Measurements from ENCODE around the gene PAQR5.
"Not testable (repeated sequence)": the region's sequence is repeated elsewhere in the genome, so short reads cannot be mapped to it uniquely, and the experiment has no call there.

Gene PAQR5

GRCh38 chr15:69424001-69424400 is 125.3 kb downstream of the PAQR5 start:
- no peak for DNase-seq (ENCODE audit: low read depth, low spot score)

- DNase-seq (ENCODE audit: low read depth, low spot score) = peak; percentile 26
These were observed 126.2 kb downstream of the PAQR5 start for GRCh38 chr15:69424748-69425413.

GRCh38 chr15:69433831-69434230 is 135.1 kb downstream of the PAQR5 start:
- DNase-seq (ENCODE audit: low read depth, low spot score) = no peak

DNA sequence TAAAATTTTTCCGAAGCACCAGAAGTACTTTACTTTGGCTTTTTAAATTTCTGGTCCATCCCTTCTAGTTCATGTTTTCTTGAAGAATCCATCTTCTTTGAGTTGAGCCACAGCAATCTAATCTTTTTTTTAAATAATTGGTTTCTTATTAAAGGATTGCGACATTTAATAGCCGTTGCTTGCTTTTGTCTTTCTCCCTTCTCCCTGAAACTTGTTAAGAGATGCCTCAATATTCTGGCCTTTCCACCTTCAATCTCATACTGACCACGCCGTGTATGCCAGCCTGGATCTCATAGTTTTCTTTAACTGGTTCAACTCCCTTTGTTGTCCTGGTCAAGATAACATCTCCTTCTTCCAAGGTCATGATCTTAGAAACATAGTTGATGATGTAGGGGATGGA is 135.5 kb downstream of the PAQR5 start:
- no peak for DNase-seq (ENCODE audit: low read depth, low spot score)

DNA sequence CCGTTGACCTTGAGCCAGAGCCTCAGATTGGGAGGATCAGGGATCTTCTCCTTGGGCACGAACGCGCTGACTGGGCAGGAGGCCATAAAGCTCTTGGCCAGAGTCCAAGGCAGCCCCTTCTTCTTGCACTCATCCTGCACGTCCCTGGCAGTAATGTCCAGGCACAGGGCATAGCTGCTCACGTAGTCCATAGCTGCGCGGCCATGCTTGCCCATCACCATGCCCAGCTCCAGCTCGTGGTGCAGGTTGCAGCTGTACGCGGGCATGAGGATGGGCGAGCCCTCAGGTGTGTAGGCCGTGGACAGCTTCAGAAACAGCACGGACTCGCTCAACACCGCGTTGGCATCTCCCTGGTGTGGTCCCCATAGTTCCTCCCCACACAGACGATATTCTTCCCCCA is 136.0 kb downstream of the PAQR5 start:
- no peak for DNase-seq (ENCODE audit: low read depth, low spot score)

DNA sequence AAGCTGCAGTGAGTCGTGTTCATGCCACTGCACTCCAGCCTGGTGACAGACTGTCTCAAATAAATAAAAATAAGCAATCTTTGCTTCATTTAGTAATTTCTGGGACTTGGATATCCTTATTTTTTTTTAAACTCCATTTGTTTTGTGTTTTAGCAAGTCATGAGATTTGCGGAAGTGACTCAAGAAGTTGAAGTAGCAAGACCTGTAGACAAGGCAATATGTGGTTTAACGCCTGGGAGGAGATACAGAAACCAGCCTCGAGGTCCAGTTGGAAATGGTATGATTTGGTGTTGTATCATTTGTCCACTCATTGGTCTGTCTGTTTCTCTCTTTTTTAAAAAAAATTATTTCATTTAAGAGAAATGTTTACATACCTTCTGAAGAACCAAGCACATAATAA is 137.3 kb downstream of the PAQR5 start:
- no peak for DNase-seq (ENCODE audit: low read depth, low spot score)

- no peak for DNase-seq (ENCODE audit: low read depth, low spot score)
These were observed 138.2 kb downstream of the PAQR5 start for GRCh38 chr15:69436951-69437350.

- DNase-seq (ENCODE audit: low read depth, low spot score) = no peak
These were observed 140.9 kb downstream of the PAQR5 start for GRCh38 chr15:69439623-69440022.

DNA sequence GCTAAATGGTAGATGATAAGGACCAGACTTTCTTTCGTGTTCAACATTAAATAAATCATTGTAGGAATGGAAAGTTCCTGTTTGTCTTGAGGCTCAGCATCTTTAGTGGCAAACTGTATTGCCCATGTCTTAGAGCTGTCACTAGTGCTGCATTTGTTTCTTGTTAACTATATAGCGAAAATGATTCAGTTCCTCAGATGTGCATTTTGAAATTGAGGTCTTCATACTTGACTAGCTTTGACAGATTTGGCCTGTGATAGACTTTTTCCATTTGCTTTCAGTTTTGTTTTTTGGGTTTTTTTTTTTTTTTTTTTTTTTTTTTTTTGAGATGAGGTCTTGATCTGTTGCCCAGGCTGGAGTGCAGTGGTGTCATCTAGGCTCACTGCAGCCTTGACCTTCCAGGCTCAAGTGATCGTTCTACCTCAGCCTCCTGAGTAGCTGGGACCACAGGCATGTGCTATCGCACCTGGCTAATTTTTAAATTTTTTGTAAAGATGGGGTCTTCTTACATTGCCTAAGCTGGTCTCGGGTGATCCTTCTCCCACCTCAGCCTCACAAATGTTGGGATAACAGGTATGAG is 144.4 kb downstream of the PAQR5 start:
- no peak for DNase-seq (ENCODE audit: low read depth, low spot score)

DNA sequence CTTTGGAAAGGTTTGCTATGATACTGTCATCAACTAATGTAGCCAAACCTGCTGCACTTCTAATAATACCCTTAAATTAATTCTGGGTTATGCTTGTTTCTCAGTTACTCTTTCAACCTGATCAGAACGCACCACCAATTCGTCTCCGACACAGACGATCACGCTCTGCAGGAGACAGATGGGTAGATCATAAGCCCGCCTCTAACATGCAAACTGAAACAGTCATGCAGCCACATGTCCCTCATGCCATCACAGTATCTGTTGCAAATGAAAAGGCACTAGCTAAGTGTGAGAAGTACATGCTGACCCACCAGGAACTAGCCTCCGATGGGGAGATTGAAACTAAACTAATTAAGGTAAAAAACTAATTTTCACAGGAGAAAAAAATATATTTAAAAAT is 146.0 kb downstream of the PAQR5 start:
- DNase-seq (ENCODE audit: low read depth, low spot score) = no peak

DNA sequence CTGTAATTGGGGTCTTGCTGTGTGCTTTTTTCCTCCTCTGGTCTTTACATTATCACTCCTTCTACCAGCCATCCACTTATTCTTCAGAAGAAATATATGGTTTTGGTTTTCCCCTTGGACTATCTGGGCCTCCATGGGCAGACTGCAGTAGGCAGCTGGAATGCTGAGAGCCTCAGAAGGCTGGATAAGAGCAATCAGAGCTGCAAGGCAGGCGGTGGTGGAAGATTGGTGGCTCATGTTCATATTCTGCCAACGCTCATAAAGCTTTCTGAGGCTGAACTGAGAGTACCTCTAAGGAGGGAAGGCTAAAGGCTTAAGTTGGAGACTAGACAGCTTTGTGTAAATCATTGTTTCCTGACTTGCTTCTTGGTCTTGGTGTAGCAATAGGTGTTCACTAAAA is 148.2 kb downstream of the PAQR5 start:
- no peak for DNase-seq (ENCODE audit: low read depth, low spot score)

DNA sequence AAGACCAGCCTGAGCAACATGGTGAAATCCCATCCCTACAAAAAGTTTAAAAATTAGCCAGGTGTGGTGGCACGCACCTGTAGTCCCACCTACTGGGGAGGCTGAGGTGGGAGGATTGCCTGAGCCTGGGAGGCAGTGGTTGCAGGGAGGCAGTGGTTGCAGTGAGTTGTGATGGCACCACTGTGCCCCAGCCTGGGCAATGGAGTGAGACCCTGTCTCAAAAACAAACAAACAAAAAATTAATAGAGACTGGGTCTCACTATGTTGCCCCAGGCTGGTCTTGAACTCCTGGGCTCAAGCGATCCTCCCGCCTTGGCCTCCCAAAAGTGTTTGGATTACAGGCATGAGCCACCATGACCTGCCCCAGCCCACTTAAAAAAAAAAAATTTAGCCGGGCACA is 151.5 kb downstream of the PAQR5 start:
- DNase-seq (ENCODE audit: low read depth, low spot score) = not testable (repeated sequence)

DNA sequence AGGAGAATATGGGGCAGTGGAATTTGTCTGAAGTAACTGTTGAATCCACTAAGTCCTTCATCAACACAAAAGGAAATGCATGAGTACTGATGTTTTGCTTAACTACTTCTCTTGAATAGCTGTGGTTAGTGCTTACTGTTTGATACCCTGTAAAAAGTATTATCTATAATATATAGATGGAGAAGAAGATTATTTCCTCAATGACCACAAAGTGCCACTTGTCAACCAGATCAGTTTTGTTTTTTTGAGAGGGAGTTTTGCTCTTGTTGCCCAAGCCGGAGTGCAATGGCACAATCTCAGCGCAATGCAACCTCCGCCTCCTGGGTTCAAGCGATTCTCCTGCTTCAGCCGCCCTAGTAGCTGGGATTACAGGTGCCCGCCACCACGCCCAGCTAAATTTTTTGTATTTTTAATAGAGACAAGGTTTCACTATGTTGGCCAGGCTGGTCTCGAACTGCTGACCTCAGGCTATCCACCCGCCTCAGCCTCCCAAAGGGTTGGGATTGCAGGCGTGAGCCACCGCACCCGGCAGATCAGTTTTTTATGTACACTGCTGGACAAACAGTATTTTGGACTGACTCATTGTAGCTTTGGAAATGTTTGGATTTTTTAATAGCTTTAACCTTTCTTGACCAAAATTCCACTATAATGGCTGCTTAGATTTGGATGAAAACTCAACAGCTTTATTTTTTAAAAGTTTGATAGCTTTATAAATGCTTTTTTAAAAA is 152.4 kb downstream of the PAQR5 start:
- DNase-seq (ENCODE audit: low read depth, low spot score) = no peak

- no peak for DNase-seq (ENCODE audit: low read depth, low spot score)
These were observed 153.4 kb downstream of the PAQR5 start for GRCh38 chr15:69451951-69452691.

DNA sequence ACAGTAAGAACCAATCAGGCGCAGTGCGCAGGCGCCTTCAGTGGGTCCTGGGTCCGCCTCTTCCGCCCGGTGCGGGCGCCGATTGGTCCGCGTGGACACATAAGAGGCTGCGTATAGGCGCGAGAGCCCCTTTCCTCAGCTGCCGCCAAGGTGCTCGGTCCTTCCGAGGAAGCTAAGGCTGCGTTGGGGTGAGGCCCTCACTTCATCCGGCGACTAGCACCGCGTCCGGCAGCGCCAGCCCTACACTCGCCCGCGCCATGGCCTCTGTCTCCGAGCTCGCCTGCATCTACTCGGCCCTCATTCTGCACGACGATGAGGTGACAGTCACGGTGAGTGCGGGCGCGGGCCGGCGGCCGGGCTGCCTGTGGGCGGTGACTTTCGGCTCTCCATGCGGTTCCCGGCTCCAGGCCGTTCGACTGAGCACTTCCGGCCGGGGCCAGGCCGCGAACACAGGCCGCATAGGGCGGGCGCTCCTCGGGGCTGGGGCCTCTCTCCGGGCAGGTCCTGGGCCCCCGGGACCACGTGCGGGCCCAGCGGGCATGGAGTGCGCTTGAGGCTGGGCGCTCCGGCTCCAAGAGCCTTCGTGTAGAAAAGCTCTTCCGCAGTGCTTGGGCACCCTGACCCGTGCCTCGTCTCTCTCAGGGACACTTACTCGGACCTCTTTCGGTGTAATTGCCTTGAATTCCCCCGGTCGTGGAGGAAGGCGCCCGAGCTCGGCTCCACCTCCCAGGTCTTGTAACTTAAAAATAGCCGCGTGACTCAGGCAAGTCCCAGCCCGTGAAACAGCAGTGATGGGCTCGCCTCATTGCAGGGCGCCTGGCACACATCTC is 154.2 kb downstream of the PAQR5 start, which contains the start of gene RPLP1:
Gene RPLP1 (plus strand): TSS at position 127 of the 830 bp plus-strand sequence. CDS start 131 bp downstream, at position 258.
- DNase-seq (ENCODE audit: low read depth, low spot score) = peak; percentile 98

- no peak for DNase-seq (ENCODE audit: low read depth, low spot score)
These were observed 156.2 kb downstream of the PAQR5 start for GRCh38 chr15:69454953-69455352.

- no peak for DNase-seq (ENCODE audit: low read depth, low spot score)
These were observed 157.8 kb downstream of the PAQR5 start for GRCh38 chr15:69456208-69457166.
